HG02798 (cell line): ENCODE data around the gene MRLN.
"Not testable (repeated sequence)": the region's sequence is repeated elsewhere in the genome, so short reads cannot be mapped to it uniquely, and the experiment has no call there.

Source experiments
- ATAC-seq: cut with Tn5 transposase; IDR thresholded peaks from one replicate; pipeline ENCODE4 v1.9.1; 2021; ENCODE audit warnings: mild to moderate bottlenecking; ENCODE audit not compliant: unreplicated experiment, poor library complexity

Gene MRLN

GRCh38 chr10:59753267-59753666, at the start of gene MRLN:
TSS of gene MRLN (minus strand) at chr10:59753455.
- no peak for ATAC-seq

- no peak for ATAC-seq
Observed at GRCh38 chr10:59801171-59801570, 47.9 kb upstream of the MRLN start.

- ATAC-seq = no peak
Observed at GRCh38 chr10:59799421-59799820, 46.2 kb upstream of the MRLN start.

GRCh38 chr10:59793919-59794318, 40.7 kb upstream of the MRLN start:
- no peak for ATAC-seq

GRCh38 chr10:59792812-59793211, 39.6 kb upstream of the MRLN start:
- ATAC-seq = no peak

GRCh38 chr10:59791601-59792000, 38.3 kb upstream of the MRLN start:
- ATAC-seq = no peak

GRCh38 chr10:59790080-59790479, 36.8 kb upstream of the MRLN start:
- ATAC-seq = not testable (repeated sequence)

- not testable (repeated sequence) for ATAC-seq
Observed at GRCh38 chr10:59788914-59789313, 35.7 kb upstream of the MRLN start.

- not testable (repeated sequence) for ATAC-seq
Observed at GRCh38 chr10:59787032-59787431, 33.8 kb upstream of the MRLN start.

- not testable (repeated sequence) for ATAC-seq
Observed at GRCh38 chr10:59785476-59785875, 32.2 kb upstream of the MRLN start.

- ATAC-seq = no peak
Observed at GRCh38 chr10:59781511-59781910, 28.3 kb upstream of the MRLN start.

GRCh38 chr10:59779756-59780533, 26.7 kb upstream of the MRLN start:
- no peak for ATAC-seq

- no peak for ATAC-seq
Observed at GRCh38 chr10:59774451-59774850, 21.2 kb upstream of the MRLN start.

GRCh38 chr10:59773088-59773487, 19.8 kb upstream of the MRLN start:
- no peak for ATAC-seq

GRCh38 chr10:59771162-59771807, 18.0 kb upstream of the MRLN start:
- no peak for ATAC-seq

- no peak for ATAC-seq
Observed at GRCh38 chr10:59770689-59771088, 17.4 kb upstream of the MRLN start.

GRCh38 chr10:59762505-59762904, 9.2 kb upstream of the MRLN start:
- ATAC-seq = no peak

- no peak for ATAC-seq
Observed at GRCh38 chr10:59757966-59758365, 4.7 kb upstream of the MRLN start.

- no peak for ATAC-seq
Observed at GRCh38 chr10:59754951-59755350, 1.7 kb upstream of the MRLN start.

- ATAC-seq = no peak
Observed at GRCh38 chr10:59752278-59752940, 846 bp downstream of the MRLN start.
